Measurements from ENCODE around the gene EXOC8. TPM values are rescaled to one million over a fixed set of nuclear protein-coding genes. Genes with fewer than 3 reads are reported as not detected.
"Not testable (repeated sequence)": the region's sequence is repeated elsewhere in the genome, so short reads cannot be mapped to it uniquely, and the experiment has no call there.

EXOC8 gene
- total RNA-seq, 1 donor from 2014 or later = 18.9 TPM

DNA sequence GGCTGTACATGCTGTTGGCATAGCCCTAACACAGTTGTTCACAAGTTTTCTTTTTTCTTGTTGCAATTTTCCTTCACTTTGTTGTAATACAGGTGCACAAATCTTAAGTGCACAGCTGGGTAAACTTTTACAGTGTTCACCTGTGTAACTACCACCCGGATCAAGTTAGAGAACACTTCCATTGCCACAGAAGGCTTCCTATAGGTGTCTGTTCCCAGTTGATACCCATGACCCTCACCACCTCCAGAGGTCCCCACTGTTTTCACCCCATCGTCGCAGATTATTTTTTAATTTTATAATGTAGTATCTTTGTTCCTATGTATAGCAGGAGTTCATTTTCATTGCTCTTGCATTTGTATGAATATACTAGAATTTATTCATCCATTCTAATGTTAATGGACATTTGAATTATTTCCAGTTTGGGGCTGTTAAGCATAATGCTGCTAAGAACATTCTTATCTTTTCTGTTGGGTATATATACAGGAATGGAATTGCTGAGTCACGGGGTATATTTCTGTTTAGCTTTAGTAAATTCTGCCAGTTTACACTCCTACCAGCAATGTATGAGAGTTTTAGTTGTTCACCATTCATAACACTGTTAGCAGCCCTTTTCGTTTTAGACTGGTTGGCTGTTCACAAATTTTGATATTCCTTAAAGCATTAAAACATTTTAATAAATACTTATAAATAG, 16.8 kb upstream of the EXOC8 start:
- intact Hi-C loops (cut with micrococcal nuclease) = loop anchor here (5.0 to 10.0 kb wide), 2 partner anchors 178 to 370 kb away; no protein-coding TSS in a partner anchor

DNA sequence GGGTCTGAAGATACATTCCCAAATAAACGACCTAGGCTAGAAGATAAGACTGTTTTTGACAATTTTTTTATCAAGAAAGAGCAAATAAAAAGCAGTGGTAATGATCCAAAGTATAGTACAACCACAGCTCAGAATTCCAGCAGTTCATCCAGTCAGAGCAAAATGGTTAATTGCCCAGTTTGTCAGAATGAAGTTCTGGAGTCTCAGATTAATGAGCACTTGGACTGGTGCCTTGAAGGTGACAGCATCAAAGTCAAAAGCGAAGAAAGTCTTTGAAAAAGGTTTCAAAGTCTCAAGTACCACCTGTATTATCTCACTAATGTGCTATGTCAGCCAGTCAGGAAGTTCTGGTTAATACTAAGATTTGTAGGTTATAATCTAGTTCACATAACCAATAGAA, 15.4 kb upstream of the EXOC8 start:
- intact Hi-C loops (cut with micrococcal nuclease) = loop anchor here (10.0 kb wide), 1 partner anchor 372 kb away; no protein-coding TSS in a partner anchor

DNA sequence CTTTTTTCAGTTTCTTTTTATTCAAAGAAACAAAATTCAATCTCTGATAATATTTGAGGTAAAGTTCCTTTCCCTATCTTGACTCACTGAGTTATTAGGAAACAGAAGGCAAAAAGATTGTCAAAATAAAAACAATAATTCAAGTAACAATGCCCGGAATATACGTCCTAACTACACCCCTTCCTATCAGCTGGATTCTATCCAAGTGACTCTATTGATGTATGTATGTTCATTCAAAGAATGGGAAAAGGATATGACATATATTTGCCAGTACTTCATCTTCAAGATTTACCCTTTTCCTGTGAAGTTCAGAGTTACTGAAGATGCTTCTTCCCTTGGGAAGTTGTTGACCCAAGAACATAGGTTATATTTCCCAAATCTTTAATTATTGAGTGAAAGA, 14.2 kb upstream of the EXOC8 start:
- intact Hi-C loops (cut with micrococcal nuclease) = loop anchor here (10.0 kb wide), 1 partner anchor 373 kb away; no protein-coding TSS in a partner anchor

DNA sequence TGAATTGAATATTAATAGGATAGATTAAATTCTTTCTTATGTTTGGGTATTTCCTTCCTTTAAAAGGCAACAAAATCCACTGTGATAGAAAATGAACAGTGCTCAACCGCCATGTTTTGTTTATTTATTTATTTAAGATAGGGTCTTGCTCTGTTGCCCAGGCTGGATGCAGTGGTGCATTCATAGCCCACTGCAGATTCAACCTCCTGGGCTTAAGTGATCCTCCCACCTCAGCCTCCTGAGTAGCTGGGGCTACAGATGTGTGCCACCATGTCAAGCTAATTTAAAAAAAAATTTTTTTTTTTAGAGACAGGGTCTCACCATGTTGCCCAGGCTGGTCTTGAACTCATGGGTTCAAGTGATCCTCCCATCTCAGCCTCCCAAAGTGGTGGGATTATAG, 11.2 kb upstream of the EXOC8 start:
- intact Hi-C loops (cut with micrococcal nuclease) = not testable (repeated sequence)

DNA sequence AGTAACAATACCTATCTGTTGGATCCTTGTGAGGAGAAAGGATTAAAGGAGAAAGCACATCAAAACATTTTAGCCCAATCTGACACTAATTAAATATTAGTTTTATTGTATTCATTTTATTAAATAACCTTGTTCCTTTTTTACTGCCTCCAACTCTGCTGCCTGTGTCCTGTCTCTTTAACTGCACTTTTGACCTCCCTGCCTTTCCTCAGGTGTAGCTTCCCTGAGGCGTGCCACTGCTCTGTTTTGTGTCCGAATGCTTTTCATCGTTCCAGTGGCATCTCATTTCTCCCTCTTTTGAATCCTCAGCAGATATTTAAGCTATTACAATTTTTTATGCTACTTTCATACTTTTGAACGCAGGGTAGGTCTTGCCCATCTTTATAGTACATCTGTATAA, 10.8 kb upstream of the EXOC8 start:
- intact Hi-C loops (cut with micrococcal nuclease) = no loop called here

DNA sequence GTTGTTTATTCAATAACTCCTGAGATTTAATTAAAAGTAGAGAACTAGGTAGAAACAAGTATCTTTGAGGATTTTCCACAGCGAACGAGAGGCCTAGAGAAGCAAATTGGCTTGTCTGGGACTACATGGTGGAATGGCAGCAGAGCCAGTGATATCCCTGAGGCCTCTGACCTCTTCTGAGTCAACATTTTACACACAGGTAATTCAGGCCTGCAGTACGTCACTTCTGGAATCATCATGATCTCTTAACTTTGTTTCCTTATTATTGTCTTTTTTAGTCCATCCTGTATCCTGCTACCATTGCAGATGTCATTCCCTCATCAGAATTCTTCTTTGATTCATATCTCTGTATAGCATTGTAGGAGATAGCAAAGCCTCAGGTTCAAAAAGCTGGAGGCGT, 10.3 kb upstream of the EXOC8 start:
- intact Hi-C loops (cut with micrococcal nuclease) = no loop called here

DNA sequence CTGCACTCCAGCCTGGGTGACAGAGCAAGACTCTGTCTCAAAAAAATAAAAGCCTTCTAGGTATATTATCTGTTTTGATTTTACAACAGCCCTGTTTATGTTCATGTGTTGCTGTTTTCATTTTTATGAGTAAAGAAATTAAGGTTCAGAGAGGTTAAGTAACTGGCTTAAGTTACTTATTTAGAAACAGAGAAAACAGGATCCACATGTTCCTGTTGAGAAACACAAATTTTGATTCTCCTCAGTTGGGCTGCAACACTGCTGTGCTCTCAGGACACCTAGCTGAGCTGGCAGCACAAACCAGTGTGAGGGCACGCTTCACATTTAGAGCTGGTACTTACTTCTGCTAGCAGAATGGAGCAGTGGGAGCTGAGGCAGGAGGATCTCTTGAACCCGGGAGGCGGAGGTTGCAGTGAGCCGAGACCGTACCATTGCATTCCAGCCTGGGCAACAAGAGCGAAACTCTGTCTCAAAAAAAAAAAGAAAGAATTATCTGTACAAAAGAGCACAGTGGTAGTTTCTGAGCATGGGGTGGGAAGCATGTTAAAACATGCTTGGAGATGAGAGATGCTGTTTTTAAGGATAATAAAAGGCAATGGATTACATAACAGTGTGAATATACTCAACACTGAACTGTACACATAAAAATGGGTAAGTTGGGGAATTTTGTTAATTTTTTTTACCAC, 2.8 kb upstream of the EXOC8 start:
- intact Hi-C loops (cut with micrococcal nuclease) = no loop called here

DNA sequence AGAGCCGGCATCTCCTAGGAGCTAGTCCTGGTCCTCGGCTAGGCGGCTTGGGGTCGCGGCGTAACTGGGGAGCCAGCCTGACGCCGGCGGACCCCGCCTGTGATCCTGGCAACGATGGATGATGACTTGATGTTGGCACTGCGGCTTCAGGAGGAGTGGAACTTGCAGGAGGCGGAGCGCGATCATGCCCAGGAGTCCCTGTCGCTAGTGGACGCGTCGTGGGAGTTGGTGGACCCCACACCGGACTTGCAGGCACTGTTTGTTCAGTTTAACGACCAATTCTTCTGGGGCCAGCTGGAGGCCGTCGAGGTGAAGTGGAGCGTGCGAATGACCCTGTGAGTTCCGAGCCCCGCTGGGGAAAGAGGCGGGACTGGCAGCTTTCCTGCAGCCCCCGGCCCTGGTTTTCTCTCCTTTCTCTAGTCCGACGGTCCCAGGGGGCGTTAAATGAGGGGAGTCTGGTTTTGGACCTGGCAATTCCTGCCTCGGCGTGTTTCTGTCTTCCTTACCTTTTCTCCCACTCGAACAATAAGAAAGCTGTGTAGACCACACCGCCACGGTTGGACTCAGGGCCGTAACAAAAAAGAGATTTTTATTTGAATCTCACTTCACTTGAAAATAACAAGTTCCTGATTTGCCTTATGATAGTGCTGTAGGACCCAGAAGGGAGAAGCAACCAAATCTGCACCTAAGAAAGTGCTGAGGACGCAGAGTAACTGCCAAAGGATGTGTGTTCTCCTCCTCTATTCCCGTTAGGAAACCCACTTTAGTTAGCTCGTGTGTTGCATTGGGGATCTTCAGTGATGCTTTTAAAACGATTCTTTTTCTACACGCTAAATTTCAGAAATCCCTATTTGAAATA, 847 bp upstream of the EXOC8 start, which contains the start of gene SPRTN:
Gene SPRTN (plus strand): TSS at position 24 of the 859 bp plus-strand sequence. CDS start 91 bp downstream, at position 115.
- intact Hi-C loops (cut with micrococcal nuclease) = loop anchor here (1.0 to 5.0 kb wide), 5 partner anchors 18 to 696 kb away; partner anchors contain the start of genes ARV1, COG2, EGLN1 and TSNAX

DNA sequence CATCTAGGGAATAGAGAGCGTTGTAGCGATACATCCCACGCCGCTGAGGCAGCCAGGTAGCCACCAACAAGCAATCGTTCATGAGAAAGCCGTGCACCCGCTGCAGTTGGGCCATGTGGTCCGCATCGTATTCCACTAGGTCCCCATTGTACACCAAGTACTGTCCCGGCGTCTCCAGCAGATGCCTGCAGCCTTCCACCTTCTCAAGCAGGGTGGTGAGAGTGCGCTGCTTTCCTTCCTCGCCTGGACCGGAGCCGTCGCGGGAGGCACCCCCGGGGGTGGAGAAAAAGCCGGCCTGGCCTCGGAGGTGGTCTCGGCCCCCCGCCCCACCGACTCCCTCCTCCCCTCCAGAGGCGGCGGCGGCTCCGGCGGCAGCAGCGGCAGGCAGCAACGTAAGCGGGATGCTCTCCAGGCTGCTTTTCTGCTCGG, 595 bp downstream of the EXOC8 start:
- intact Hi-C loops (cut with micrococcal nuclease) = loop anchor here (1.0 to 5.0 kb wide), 3 partner anchors 65 to 695 kb away; partner anchors contain the start of genes COG2 and GNPAT

DNA sequence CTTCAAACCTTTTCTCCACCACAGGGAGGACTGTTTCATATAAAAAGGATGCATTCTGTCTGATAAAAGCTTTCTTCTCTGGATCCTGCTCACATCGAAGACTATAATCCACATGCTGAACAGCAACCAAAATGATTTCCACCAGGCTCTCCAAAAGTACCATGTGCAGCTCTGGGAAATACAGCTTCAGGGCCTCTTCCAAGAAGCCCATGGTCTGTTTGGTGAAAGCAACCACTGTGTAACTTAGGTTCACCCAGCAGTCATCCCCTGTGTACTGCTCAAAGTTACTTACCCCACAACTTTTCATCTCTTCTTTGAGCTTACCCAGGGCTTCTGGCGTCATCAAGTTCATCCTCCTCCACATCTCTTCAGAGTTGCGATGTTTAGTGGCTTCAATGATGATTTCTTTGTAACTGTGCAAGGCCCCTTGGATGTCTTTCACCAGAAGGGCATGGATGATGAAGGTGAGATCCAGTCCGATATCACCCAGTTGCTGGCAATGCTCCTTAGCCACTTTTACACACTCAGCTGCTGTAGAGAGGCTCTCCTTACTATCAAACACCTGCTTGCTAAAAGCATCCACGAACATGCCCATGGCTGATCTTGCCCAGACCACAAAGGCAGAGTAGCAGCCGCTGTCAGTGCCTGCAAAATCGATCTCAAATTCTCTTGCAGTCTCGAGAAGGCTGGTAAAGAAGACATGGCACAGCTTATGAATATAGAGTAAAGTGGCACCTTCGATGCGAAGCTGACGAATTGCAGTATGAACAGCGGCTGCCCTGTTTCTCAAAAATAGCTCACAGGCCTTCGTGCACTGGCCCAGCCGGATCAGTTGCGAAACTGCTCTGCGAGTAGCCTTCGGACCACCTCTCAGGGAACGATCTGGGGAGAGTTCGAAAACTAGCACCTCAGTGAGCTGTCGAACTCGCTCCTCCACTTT, 1.7 kb downstream of the EXOC8 start:
- intact Hi-C loops (cut with micrococcal nuclease) = loop anchor here (5.0 kb wide), 1 partner anchor 694 kb away; the partner anchor contains the start of gene COG2

DNA sequence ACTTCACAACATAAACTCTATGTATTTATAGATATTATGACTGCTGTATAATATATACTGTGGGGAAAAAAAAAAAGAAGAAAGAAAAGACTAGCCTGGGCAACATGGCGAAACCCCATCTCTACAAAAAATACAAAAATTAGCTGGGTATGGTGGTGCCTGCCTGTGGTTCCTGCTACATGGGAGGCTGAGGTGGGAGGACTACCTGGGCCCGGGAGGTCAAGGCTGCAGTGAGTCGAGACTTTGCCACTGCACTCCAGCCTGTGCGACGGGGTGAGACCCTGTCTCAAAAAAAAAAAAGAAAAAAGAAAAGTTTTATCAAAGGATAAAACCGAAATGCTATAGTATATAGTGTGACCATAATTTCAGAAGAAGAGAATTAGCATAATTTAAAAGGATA, 2.7 kb downstream of the EXOC8 start:
- intact Hi-C loops (cut with micrococcal nuclease) = loop anchor here (5.0 kb wide), 1 partner anchor 693 kb away; the partner anchor contains the start of gene COG2

DNA sequence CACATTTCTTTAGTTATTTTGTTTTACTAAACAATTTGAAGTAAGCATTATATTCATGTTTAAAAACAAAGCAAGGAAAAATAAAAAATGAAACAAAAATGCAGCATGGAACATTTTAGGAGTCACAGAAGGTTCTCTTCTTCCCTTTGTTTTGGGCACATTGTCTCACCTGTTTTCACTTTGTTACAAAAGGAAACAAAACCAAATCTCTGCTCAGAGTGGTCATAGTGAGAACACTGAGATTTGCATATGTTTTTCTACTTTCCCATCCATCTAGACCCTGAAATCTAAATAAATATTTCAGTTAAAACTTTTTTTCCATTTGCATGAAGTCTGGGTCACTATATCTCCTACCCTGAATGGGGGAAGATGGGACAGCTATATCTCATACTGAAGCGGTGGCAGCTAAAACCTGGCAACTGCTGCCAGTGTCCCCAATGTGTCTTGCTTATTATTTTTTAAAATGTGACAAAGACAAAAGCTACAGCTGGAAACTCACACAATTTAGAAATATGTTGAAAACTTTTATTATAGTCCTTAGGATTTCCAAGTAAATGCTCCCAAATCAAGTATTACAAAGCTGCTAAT, 3.5 kb downstream of the EXOC8 start:
- intact Hi-C loops (cut with micrococcal nuclease) = no loop called here

DNA sequence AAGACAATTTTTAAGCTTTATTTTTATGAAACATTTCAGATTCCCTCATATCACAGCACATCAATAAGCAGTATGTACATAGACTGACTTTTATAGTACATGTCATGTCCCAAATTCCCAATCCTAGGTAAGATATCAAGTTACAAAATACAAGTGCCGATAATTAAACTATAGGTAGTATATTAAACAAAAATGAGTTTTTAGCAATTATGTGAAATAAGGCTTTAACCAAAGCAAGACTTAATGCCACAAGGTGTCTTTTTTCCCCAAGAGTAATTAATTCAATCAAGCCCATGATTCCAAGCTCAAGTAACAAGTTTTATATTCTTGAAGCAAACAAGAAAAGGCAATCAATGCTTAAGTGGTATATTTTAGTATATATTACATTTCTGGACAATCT, 4.9 kb downstream of the EXOC8 start:
- intact Hi-C loops (cut with micrococcal nuclease) = no loop called here

DNA sequence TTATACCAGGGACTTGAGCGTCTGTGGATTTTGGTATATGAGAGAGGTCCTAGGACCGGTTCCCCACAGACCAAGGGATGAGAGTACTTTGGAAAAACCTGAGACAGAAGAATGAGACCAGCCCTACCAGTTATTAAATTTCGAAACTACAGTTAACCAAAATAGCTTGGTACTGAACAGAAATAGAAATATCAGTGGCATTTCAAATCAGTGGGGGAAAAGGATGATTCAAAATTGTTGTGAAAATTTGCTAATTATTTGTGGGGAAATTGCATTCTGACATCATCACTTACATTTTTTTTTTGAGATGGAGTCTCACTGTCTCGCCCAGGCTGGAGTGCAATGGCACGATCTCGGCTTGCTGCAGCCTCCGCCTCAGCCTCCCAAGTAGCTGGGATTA, 8.2 kb downstream of the EXOC8 start:
- intact Hi-C loops (cut with micrococcal nuclease) = no loop called here

DNA sequence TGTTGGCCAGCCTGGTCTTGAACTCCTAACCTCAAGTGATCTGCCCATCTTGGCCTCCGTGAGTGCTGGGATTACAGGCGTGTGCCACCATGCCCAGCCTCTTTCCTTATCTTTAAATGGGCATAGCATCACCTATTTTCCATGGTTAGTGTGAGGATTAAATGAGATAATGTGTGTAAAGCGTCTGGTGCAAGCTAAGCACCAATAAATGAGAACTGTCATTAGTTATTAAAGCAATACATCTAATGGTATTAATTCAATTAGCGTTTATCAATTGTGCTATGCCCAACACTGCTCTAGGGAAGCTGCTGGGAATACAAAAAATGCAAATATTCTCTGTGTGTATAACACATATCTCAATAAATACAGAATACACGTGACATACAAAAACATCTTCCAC, 10.0 kb downstream of the EXOC8 start:
- intact Hi-C loops (cut with micrococcal nuclease) = no loop called here

DNA sequence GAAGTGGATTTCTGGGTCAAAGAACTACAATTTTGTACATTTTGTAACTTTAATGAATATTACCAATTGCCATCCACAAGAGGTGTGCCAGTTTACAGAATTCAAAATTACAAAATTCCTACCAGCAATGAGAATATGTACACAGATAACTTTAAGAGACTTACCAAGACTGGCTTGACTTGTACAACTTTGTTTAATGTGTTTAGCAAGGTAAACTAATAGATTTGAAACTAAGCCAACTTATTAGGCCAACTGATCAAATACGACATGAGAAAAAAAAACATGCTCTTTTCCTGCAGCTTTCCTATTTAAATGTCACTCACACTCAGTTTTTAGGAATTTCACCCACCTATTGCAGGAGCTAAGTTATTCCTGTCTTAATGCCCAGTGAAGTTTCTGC, 11.4 kb downstream of the EXOC8 start:
- intact Hi-C loops (cut with micrococcal nuclease) = no loop called here

DNA sequence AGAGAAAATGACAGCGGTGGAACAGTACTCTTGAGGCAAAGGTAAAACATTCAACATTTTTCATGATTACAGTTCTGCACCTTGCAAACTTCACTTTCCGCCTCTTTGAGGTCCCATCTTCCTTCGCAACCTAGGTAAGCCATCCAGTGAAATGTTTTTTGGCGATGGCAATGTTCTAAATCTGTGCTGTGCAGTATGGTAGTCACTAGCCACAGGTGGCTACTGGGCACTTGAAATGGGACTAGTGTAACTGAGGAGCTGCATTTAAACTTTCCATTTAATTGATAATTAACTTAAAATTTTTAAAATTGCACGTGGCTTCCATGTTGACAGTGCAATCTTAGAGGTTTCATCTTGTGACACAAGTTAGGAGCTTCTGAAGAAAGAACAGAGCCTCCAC, 13.0 kb downstream of the EXOC8 start:
- intact Hi-C loops (cut with micrococcal nuclease) = no loop called here

DNA sequence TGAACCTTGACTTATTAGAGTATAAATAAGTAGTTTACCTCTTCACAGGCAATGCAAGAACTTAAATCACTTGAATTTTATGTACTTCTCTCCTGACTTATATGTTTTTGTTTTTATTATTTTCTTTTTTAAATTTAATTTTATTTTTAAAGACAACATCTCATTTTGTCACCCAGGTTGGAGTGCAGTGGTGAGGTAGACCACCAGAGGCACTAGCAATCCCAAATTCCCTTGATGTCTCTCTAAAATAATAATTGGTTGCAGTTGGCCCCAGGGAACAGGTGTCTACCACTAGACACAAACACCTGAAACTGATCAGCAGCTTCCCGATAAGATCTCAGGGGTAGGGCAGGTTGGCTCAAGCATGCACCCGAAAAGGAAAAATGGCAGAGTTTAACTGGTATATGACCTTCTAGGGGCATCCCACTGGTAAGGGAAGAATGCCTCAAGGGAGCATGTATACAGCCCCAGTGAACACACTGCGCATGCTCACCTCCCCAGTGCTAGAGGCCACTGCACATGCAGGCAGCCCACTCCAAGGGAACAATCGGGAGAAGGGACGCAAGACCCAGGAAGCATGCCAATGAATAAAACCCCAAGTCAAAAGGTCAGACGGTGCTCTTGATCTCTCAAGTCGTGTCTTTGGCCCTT, 14.6 kb downstream of the EXOC8 start:
- intact Hi-C loops (cut with micrococcal nuclease) = no loop called here

DNA sequence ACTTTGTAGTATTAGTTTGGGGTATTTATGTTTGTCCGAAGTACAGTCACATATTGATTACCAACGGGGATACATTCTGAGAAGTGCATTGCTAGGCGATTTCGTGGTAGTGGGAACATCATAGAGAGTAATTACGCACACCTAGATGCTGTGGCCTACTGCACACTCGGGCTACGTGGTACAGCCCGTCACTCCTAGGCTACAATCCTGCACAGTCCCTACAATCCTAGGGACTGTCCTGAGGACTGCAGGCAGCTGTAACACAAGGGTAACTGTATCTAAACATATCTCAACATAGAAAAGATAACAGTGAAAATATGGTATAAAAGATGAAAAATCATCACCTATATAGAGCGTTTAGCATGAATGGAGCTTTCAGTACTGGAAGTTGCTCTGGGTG, 18.6 kb downstream of the EXOC8 start:
- intact Hi-C loops (cut with micrococcal nuclease) = no loop called here

Data from T-helper 2 cell treated with Interferon-gamma antibody and Interleukin-4, amounts not matched to agents 100 ng/mL and 5 ng/mL, for 36 hours (primary cell).